Activated CD4-positive, alpha-beta T cell treated with anti-CD3 and anti-CD28 coated beads, Interleukin-2, amount 50 U/mL, for 4 hours (primary cell): ENCODE measurements around the gene ZNF576.
"Not testable (repeated sequence)": the region's sequence is repeated elsewhere in the genome, so short reads cannot be mapped to it uniquely, and the experiment has no call there.

Experiments used
- DNase-seq, 2 experiments: peaks; one replicate each; pipeline ENCODE4 v3.0.0-alpha.2; 2020

Gene ZNF576

DNA sequence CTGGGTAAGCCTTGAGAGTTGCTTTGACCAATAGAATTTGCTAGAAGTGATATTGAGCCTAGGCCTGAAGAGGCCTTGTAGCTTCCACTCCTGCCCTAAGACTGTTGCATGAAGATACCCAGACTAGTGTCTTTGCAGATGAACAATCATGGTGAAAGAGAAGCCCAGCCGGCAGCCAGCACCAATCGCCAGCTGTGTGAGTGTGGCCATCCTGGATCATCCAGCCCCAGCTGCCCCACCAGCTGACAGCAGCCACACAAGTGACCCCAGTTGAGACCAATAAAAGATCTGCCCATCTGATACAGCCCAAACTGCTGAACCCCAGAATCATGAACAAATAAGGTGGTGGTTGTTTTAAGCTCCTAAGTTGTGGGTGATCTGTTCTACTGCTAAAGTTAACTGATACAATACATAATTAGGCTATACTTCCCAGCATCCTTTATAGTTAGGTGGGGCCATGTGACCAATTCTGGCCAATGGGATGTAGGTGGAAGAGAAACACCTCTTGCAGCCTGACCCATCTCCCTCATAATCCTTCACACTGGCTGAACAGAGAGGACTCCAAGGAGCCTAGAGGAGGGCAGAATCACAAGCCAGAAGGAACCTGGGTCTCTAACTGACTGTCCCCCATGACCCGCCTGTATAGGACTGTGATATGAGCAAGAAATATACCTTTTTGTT lies 32.4 kb downstream of the ZNF576 start:
- no peak for DNase-seq

DNA sequence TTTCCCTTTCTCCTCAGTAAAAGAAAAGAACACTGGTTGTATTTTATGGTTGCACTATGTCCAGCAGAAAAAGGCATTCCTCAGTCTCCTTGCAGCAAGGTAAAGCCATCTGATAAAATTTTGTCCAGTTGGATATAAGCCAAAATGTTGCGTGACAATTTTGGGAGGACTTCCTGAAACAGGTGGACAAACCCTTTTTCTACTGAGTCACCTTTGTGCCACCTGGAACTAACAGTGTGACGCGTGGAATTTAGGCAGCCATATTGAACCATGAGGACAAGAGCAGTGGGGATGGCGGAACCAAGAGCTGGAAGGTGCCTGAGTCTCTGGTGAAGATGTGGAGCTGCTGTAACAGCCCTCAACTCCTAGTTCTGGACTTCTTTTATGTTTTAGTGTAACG lies 35.1 kb downstream of the ZNF576 start:
- DNase-seq, result no peak

DNA sequence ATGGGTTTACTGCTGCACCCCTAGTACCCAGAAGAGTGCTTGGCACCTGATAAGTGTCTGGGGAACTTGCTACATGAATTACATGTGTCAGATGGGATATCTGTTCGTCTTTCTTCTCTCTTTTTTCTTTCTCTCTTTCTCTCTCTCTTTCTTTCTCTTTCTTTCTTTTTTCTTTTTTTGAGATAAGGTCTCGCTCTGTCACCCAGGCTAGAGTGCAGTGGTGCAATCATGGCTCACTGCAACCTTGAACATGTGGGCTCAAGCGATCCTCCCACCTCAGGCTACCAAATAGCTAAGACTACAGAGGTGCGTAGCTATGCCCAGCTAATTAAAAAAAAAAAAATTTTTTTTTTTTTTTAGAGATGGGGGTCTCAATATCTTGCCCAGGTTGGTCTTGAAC lies 37.1 kb downstream of the ZNF576 start:
- DNase-seq, result no peak

DNA sequence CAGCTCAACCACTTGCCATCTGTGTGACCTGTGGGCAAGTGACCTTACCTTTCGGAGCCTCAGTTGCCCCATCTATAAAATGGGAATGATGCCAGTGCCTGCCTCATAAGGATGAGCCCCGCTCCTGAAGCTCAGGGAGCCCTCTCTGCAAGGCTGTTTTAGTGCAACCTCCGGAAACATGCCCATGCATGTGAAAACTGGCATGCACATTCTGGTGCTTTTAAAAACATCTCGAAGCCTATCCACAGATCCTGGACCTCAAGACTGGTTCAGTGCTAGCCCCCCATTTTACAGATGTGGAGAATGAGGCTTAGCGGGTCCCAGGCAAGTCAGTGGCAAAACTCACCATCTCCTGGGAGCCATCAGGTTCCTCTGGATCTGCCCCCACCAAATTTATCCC lies 37.7 kb downstream of the ZNF576 start:
- DNase-seq, result no peak

DNA sequence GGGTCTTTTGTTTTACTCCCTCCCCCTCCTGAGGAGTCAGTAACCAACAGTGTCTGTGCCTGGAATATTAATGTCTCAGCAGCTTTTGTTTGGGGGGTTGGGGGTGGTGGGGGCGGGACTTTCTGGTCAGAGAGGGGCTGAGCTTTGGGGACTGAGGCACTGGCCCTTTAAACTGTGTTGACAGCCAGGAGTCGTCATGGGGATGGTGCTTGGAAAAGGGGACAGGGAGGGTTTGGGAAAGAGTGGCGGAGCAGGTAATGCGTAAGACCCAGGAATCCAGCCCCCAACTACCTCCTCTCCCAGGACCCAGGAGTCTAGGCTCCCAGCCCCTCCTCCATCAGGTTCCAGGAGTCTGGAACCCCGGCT lies 38.1 kb downstream of the ZNF576 start:
- DNase-seq, result no peak

DNA sequence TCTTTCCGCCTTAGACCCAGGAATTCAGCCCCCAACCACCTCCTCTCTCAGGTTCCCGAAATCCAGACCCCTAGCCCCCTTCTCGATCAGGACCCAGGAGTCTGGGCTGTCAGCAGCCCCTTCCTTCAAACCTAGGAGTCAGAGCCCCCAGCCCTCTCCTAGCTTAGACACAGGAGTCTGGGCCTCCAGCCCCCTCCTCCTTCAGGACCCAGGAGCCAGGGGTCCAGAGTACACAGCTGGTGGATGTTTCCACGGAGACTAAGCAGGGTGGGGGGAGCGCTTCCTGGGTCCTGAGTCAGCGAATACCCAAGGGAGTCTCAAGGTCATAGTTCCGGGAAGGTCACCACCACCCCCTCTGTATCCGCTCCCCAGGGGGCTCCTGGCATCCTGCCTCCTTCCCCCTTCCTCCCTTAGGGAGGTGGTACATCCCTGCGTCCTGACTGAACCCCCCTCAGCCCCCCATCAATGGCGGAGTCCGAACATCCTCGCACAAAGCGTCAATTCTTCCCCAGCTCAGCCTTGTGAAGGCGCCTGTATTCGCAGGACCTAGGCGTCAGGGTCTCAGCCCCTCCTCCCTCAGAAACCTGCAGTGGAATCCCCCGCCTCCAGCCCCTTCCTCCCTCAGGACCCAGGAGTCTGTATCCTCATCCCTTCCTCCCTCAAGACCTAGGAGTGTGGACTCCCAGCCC lies 38.6 kb downstream of the ZNF576 start:
- DNase-seq, result no peak

DNA sequence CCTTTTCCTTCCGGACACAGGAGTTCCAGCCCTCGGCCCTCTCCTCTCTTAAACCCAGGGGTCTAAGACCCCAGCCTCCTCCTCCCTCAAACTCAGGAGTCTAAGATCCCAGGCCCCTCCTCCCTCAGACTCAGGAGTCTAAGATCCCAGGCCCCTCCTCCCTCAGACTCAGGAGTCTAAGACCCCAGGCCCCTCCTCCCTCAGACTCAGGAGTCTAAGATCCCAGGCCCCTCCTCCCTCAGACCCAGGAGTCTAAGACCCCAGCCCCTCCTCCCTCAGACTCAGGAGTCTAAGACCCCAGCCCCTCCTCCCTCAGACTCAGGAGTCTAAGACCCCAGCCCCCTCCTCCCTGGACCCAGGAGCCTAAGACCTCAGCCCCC lies 39.2 kb downstream of the ZNF576 start:
- DNase-seq, result not testable (repeated sequence)

DNA sequence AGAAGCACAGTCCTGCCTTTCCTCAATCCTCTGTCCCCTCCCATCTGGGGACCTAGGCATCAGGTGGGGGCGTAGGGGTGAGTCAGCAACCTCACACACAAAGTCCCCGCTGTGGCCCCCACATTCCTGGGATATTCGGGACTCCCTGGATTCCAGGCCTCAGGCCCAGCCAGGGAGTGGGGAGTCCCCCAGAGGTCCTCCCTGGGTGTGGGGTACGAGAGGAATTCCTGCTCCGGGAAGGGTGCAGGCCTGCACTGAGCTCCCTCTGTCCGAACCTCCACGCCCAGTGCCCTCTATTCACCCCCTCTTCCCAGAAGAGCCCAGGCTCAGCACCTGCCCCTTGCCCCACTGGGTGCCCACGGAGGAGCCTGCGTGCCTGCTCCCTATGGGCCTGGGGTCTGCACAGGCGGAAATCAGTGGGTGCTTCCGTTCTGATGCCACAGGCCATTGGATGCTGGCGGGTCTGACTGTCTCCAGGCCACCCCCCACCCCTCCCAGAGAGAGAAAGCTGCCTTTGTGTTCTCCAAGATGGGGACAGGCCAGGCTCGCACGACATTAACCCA lies 39.8 kb downstream of the ZNF576 start:
- DNase-seq, result no peak

DNA sequence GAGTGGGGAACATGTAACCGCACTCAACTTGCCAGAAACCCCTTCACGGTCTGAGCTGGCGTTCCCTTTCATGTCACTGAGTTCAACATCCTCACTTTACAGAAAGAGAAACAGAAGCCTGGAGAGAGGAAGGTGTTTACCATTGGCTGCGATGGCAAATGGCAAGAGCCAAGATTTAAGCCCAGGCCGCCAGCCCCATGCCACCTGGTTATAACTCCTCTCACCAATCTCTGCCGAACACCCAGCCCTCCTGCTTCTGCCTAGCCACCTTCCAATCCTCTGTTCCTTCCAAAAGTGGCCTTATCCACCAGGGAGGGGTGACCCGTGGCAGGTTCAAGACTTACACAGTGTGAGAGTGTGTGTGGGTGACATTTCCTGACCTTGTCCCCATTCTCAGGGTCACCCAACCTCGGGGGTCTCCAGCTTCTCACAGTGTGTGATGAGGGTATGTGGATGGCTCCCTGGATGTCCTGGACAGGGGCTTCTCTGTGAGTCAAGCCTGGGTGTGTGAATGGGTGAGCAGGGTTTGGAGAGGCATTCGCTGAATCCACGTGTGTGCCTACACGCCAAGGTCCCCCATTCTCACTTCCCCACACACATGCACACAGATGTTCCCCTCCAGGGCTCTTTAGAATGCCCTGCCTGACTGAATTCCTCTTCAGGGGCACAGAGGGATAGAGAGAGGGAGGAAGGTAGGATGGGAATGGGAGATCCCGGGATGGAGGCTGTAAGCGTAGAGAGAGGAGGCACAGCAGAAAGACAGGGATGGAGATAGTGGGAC lies 42.0 kb downstream of the ZNF576 start:
- no peak for DNase-seq

DNA sequence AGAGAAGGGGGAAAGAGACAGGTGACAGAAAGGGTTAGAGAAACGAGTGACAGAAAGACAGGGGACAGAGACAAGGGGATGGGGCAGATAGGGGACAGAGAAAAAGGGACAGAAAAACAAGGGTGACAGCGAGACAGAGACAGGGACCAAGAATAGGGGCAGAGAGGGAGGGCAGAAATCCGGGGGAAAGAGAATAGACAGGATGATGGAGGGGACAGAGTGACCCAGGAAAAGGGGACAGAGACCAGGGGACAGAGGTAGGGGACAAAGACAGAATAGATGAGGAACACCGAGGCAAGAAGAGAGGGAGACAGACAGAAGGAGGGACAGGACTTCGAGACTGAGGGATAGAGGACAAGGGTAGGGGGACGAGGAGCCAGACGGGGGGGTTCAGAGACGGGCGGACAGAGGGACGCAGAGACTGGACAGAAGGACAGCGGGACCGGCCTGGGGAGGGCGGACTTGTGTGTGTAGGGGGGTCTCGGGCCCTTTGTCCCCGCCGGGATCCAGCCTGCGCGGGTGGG lies 42.7 kb downstream of the ZNF576 start:
- no peak for DNase-seq

DNA sequence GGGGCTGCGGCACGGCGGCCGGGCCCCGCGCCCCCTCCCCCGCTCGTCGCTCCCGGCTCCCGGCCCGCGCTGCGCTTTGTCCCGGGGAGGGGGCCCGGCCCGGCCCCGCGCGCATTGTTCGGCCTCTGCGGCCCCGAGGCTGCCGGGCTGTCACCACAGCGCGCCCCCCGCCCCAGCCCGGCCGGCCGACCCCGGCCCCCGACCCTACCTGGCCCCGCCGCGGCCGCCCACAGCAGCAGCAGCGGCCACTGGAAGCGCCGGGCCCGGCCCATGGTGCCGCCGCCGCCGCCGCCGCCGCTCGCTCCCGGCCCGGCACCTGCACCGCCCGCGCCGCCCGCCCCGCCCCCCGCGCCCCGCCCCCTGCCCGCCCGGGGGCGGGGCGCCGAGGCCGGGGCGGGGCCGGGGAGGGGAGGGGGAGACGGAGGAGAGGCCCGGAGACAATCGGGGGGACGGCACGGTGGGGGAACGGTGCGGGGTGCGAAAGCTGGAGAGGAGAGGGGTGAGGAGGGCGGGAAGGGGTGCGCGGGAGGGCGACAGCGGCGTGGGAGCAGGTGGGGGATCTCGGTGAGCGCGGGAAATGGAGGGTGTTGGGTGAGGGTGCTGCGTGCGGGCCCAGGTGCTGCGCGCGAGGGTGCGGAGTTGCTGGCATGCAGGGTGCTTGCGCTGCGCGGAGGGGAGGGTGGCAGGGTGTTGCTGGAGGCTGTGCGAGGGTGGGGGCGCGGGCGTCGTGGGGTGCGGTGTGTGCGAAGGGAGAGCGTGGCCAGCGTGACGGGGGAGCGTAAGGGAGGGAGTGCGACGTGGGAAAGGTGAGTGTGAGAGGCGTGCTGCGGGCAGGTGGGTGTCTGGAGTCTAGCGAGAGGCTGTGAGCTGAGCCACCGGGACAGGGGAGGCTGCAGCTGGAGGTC lies 43.4 kb downstream of the ZNF576 start, which contains the start of gene CADM4:
CADM4 (minus strand) TSS at position 332 of the 905 bp plus-strand sequence; CDS start at position 272, 60 bp downstream.
- DNase-seq, result peak; percentile 40 to 42

DNA sequence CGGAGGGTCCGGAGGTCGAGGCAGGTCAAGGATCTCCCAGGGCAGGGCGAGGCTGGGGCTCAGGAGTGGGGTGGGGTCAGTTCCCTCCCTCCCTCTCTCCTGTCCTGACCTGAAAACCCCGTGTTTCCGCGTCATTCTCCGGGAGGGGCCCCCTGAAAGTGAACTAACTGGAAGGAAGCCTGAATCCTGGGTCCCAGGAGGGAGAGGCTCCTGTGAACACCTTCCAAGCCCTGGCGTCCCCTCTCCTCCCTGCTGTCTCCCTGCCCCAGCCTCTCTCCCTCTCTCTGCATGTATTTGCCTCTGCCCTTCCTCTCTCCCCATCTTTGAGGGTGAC lies 44.0 kb downstream of the ZNF576 start:
- DNase-seq, result no peak

DNA sequence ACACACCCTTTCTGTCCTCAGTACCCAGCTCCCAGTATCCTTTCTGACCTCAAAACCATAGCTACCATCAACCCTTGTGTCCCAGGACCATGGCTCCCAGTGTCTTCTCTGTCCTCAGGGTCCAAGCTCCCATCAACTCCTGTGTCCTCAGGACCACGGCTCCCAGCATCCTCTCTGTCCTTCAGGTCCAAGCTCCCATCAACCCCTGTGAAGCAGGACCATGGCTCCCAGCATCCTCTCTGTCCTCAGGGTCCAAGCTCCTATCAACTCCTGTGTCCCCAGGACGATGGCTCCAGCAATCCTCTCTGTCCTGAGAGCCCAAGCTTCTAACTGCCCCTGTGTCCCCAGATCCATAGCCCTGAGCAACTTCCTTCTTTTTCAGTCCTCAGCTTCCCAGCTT lies 44.9 kb downstream of the ZNF576 start:
- no peak for DNase-seq

DNA sequence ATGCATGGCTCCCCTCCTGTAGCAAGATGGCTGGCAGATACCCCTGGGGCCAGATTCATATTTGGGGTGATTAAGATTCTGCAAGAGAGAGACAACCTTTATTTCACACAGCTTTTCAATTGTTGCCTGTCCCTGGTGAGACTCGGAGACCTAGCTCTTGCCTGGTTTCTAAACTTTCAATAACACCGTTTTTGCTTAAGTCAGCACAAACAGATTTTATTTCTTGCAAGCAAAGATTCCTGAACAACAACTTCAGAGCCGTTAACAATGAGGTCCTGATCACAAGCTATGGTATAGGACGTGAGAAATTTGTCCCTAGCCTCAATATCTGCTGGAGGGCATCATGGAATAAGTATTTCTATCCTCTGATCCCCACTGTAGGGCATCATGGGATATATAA lies 46.1 kb downstream of the ZNF576 start:
- DNase-seq, result no peak

DNA sequence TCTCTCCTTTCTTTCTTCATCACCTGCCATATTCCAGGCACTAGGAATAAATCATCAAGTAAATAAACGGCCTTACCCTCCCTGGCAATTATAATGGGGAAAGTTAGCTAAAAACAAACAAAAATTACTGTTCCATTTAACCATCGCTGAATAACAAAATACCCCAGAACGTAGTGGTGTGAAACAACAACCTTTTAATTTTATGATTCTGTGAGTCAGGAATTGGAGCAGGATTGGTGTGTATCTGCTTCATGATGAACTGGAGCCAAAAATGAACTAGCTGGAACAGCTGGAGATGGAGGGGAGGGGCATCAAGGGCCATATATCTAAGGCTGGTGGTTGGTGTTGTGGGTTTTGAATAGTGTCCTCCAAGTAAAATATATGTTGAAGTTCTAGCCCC lies 46.9 kb downstream of the ZNF576 start:
- no peak for DNase-seq

DNA sequence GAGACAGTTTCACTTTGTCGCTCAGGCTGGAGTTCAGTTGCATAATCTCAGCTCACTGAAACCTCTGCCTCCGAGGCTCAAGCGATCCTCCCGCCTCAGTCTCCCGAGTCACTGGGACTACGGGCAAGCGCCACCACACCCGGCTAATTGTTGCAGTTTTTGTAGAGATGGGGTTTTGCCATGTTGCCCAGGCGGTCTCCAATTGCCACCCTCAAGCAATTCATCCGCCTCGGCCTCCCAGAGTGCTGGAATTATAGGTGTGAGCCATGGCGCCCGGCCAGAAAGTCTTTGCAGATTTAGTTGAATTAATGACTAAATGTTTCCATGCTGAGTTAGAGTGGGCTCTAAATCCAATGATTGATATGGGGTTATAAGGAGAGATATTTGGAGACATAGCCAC lies 47.8 kb downstream of the ZNF576 start:
- DNase-seq, result no peak

DNA sequence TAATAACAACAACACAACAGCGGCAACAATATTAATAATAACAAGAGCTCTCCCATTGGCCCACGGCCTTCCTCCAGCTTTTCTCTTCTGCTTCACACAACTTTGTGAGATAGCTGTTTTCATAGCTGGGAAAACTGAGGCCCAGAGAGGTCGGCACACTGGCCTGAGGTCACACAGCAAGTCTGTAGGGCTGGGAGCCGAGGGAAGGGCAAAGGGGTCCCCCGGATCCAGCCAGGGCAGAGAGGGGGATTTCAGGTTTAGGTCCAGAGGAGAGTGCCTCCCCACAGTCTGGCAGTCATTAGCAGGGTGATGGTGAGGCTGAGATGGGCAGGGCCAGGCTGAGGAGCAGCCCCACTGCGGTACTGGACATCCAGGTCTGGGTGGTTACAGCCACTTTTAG lies 52.2 kb downstream of the ZNF576 start:
- DNase-seq, result no peak

DNA sequence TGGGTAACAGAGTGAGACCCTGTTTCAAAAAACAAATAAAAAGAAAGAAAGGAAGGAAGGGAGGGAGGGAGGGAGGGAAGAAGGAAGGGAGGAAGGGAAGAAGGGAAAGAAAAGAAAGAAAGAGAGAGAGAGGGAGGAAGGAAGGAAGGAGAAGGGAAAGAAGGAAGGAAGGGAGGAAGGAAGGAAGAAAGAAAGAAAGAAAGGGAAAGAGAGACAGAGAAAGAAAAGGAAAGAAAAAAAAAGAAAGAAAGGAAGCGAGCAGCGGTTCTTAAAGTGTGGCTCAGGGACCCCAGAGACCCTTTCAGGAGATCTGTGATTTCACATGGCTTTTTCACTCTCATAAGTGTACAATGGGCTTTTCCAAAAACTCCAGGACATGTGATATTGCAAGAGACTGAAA lies 53.1 kb downstream of the ZNF576 start:
- DNase-seq, result no peak

DNA sequence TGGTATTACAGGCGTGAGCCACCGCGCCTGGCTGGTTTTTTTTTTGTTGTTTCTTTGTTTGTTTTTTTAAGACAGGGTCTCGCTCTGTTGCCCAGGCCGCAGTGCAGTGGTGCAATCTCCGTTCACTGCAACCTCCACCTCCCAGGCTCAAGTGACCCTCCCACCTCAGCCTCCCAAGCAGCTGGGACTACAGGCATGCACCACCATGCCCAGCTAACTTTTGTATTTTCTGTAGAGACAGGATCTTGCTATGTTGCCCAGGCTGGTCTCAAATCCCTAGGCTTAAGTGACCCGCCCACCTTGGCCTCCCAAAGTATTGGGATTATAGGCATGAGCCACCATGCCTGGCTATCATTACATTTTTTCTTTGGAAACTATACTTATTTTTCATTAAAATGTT lies 53.9 kb downstream of the ZNF576 start:
- DNase-seq, result not testable (repeated sequence)
